Measurements from ENCODE around the gene IQCE. TPM values are rescaled to one million over a fixed set of nuclear protein-coding genes. Genes with fewer than 3 reads are reported as not detected.

Gene IQCE
- polyA plus RNA-seq, 1 donor from 2014 or later, result 21.2 TPM

GRCh38 chr7:2657920-2658671, 99.3 kb downstream of the IQCE start:
- H3K9me3 ChIP-seq (ENCODE audit: low read length), result no peaks in the 10 kb centered on the region
- no peaks in the 10 kb centered on the region for H3F3A ChIP-seq (ENCODE audit: insufficient read depth, low read length, poor library complexity, severe bottlenecking)
- H3K36me3 ChIP-seq (ENCODE audit: insufficient read depth, low read length), result no peaks in the 10 kb centered on the region
- no peak overlapping the region for H3K9ac ChIP-seq (ENCODE audit: low read length)
- H3K4me3 ChIP-seq (ENCODE audit: low read length), result no peak overlapping the region
- no peak overlapping the region for H2AFZ ChIP-seq (ENCODE audit: low read depth, low read length)
- TF ChIP-seq EP300 (conservative IDR thresholded peaks at IDR 0.05; ENCODE audit: poor library complexity, severe bottlenecking) (no peak), SMC3 (conservative IDR thresholded peaks at IDR 0.05; ENCODE audit: poor library complexity) (no peak), POLR2AphosphoS5 (IDR thresholded peaks at IDR 0.05) (no peak), REST (IDR thresholded peaks at IDR 0.05; ENCODE audit: borderline replicate concordance) (no peak), RAD21 (conservative IDR thresholded peaks at IDR 0.05) (no peak), CTCF (IDR thresholded peaks at IDR 0.05; ENCODE audit: poor library complexity, severe bottlenecking) (no peak), TAF1 (IDR thresholded peaks at IDR 0.05; ENCODE audit: low read depth) (no peak), MXI1 (conservative IDR thresholded peaks at IDR 0.05; ENCODE audit: poor library complexity, severe bottlenecking) (no peak), EZH2 (IDR thresholded peaks at IDR 0.05; ENCODE audit: borderline replicate concordance, insufficient read depth, low read length, poor library complexity, severe bottlenecking) (no peak)
- no peak overlapping the region for H3K27ac ChIP-seq (ENCODE audit: low read length)
- no peak overlapping the region for H3K4me2 ChIP-seq (ENCODE audit: low read length)
- no peaks in the 10 kb centered on the region for H4K20me1 ChIP-seq (ENCODE audit: insufficient read depth)
- H3K79me2 ChIP-seq (replicated peaks; ENCODE audit: insufficient read depth, low read length), result no peaks in the 10 kb centered on the region
- no peaks in the 10 kb centered on the region for H3K27me3 ChIP-seq (ENCODE audit: insufficient read depth, low read depth, low read length)
- H3K9me2 ChIP-seq (ENCODE audit: insufficient read depth, low read length), result no peaks in the 10 kb centered on the region

- H2AFZ ChIP-seq (ENCODE audit: low read depth, low read length), result no peak overlapping the region
- no peaks in the 10 kb centered on the region for H3F3A ChIP-seq (ENCODE audit: insufficient read depth, low read length, poor library complexity, severe bottlenecking)
- H3K4me3 ChIP-seq (ENCODE audit: low read length), result no peak overlapping the region
- H4K20me1 ChIP-seq (ENCODE audit: insufficient read depth), result no peaks in the 10 kb centered on the region
- no peaks in the 10 kb centered on the region for H3K9me3 ChIP-seq (ENCODE audit: low read length)
- no peak overlapping the region for H3K27ac ChIP-seq (ENCODE audit: low read length)
- H3K9me2 ChIP-seq (ENCODE audit: insufficient read depth, low read length), result no peaks in the 10 kb centered on the region
- TF ChIP-seq TAF1 (IDR thresholded peaks at IDR 0.05; ENCODE audit: low read depth) (no peak), REST (IDR thresholded peaks at IDR 0.05; ENCODE audit: borderline replicate concordance) (no peak), POLR2AphosphoS5 (IDR thresholded peaks at IDR 0.05) (no peak), SMC3 (conservative IDR thresholded peaks at IDR 0.05; ENCODE audit: poor library complexity) (no peak), EP300 (conservative IDR thresholded peaks at IDR 0.05; ENCODE audit: poor library complexity, severe bottlenecking) (no peak), CTCF (IDR thresholded peaks at IDR 0.05; ENCODE audit: poor library complexity, severe bottlenecking) (no peak), MXI1 (conservative IDR thresholded peaks at IDR 0.05; ENCODE audit: poor library complexity, severe bottlenecking) (no peak), EZH2 (IDR thresholded peaks at IDR 0.05; ENCODE audit: borderline replicate concordance, insufficient read depth, low read length, poor library complexity, severe bottlenecking) (no peak), RAD21 (conservative IDR thresholded peaks at IDR 0.05) (no peak)
- H3K36me3 ChIP-seq (ENCODE audit: insufficient read depth, low read length), result no peaks in the 10 kb centered on the region
- H3K9ac ChIP-seq (ENCODE audit: low read length), result no peak overlapping the region
- no peaks in the 10 kb centered on the region for H3K27me3 ChIP-seq (ENCODE audit: insufficient read depth, low read depth, low read length)
- no peaks in the 10 kb centered on the region for H3K79me2 ChIP-seq (replicated peaks; ENCODE audit: insufficient read depth, low read length)
- H3K4me2 ChIP-seq (ENCODE audit: low read length), result no peak overlapping the region
These were observed 100.2 kb downstream of the IQCE start for GRCh38 chr7:2658941-2659340.

Measured in neural cell (in vitro differentiated cells).